Thymus (tissue), 11 donors: ENCODE measurements around the gene EXOC4. TPM values are rescaled to one million over a fixed set of nuclear protein-coding genes. Genes with fewer than 3 reads are reported as not detected.

Source experiments
- DNase-seq, 9 donors: peaks; one replicate each; pipeline ENCODE4 v3.0.0-alpha.2; 2013; ENCODE audit warnings: low spot score in 9 of 9, low read depth in 6 of 9, missing footprints in 1 of 9
- H3K27ac ChIP-seq, 2 donors: one replicate each; pipeline ENCODE4 v1.5.1; 2013; ENCODE audit warnings: control low read depth in 1 of 2, low read depth in 1 of 2, low read length in 1 of 2, mild to moderate bottlenecking in 1 of 2, moderate library complexity in 1 of 2
- H3K27me3 ChIP-seq, 2 donors: one replicate each; pipeline ENCODE4 v1.5.1; 2013; ENCODE audit warnings: low read length in 1 of 2; ENCODE audit not compliant: control insufficient read depth in 2 of 2, insufficient read depth in 1 of 2
- H3K36me3 ChIP-seq, 2 donors: one replicate each; pipeline ENCODE4 v1.5.1; 2013; ENCODE audit warnings: low read length in 1 of 2, mild to moderate bottlenecking in 1 of 2, moderate library complexity in 1 of 2; ENCODE audit not compliant: control insufficient read depth in 2 of 2, insufficient read depth in 2 of 2
- H3K4me1 ChIP-seq, 2 donors: one replicate each; pipeline ENCODE4 v1.5.1; 2013; ENCODE audit warnings: low read length in 2 of 2; ENCODE audit not compliant: control insufficient read depth in 2 of 2, insufficient read depth in 2 of 2
- H3K4me3 ChIP-seq, 2 donors: one replicate each; pipeline ENCODE4 v1.5.1; 2013; ENCODE audit warnings: low read length in 2 of 2, control low read depth in 1 of 2, mild to moderate bottlenecking in 1 of 2
- H3K9me3 ChIP-seq, 2 donors: one replicate each; pipeline ENCODE4 v1.5.1; 2013; ENCODE audit warnings: low read length in 1 of 2, mild to moderate bottlenecking in 1 of 2; ENCODE audit not compliant: control insufficient read depth in 2 of 2, insufficient read depth in 1 of 2
- WGBS: extraction: QIAGEN DNeasy Blood & Tissue Kit; methylation state at CpG from one replicate; pipeline ENCODE4 v1.1.7; 2013; 5-methylcytosine and 5-hydroxymethylcytosine counted together
- polyA plus RNA-seq: library from polyadenylated mRNA; stranded (reverse); fragments of 200-250 nt; gene quantifications from one replicate; pipeline ENCODE4 v1.2.3, GENCODE V29; 2013
- total RNA-seq: library from RNA; stranded (reverse); fragments of 120-200 nt; gene quantifications from one replicate; pipeline ENCODE4 v1.2.4, GENCODE V29; 2013
- donor health status: healthy.

The EXOC4 gene
- total and polyA plus RNA-seq, 2 donors, result 25.5 to 51.2 TPM

GRCh38 chr7:133860628-133861335 lies 607.9 kb downstream of the EXOC4 start:
- WGBS, result 99% methylated on average over 1 of the region's 1 CpG
- peaks cover 3 to 5% of the 10 kb centered on the region in 2 donors for H3K36me3 ChIP-seq
- H3K27ac ChIP-seq, result no peak overlapping the region
- no peaks in the 10 kb centered on the region for H3K27me3 ChIP-seq
- no peak for DNase-seq
- H3K4me3 ChIP-seq, result no peak overlapping the region
- peaks cover 0 to 4% of the 10 kb centered on the region in 2 donors for H3K4me1 ChIP-seq
- H3K9me3 ChIP-seq, result peaks cover 0 to 9% of the 10 kb centered on the region in 2 donors

- Histone ChIP-seq H3K4me3 (no peak overlapping the region), H3K27me3 (no peaks in the 10 kb centered on the region), H3K36me3 (peaks cover 3 to 5% of the 10 kb centered on the region in 2 donors), H3K9me3 (peaks cover 0 to 9% of the 10 kb centered on the region in 2 donors), H3K27ac (no peak overlapping the region), H3K4me1 (peaks cover 0 to 4% of the 10 kb centered on the region in 2 donors)
- WGBS, result 97% methylated on average over 4 of the region's 4 CpGs
- no peak for DNase-seq
Observed at GRCh38 chr7:133861876-133862275, 609.0 kb downstream of the EXOC4 start.

DNA sequence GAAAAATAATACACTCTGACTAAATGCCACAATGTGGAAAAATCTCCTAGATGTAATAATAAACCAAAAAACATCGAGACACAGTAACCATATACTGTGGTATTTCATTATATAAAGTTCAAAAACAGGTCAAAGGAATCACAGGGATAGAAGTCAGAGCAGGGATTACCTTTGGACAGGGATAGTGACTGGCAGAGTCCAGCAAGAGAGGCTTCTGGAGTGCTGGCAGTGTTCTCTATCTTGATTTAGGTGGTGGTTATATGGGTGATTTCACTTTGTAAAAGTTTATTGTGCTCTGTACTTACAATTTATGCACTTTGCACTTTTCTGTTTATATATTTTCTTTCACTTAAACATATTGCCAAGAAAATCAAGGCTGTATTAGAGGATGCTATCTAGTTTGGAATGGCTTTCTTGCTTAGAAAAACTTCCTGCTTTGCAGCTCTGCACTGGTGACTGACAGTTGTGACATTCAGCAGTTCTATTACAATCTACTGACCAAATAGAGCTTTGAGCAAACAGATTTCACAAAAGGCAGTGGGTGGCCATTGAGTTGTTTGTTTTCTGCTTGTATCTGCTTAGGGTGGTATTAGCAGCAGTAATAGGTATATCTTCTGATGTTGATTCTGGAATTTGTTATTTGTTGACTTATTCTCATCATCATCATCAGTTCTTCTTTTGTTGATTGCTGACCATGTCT lies 610.6 kb downstream of the EXOC4 start:
- DNase-seq, result no peak
- Histone ChIP-seq H3K27me3 (no peaks in the 10 kb centered on the region), H3K27ac (no peak overlapping the region), H3K9me3 (no peaks in the 10 kb centered on the region), H3K36me3 (no peaks in the 10 kb centered on the region), H3K4me3 (no peak overlapping the region), H3K4me1 (peaks cover 0 to 4% of the 10 kb centered on the region in 2 donors)
- 93% methylated on average over 1 of the region's 1 CpG for WGBS

DNA sequence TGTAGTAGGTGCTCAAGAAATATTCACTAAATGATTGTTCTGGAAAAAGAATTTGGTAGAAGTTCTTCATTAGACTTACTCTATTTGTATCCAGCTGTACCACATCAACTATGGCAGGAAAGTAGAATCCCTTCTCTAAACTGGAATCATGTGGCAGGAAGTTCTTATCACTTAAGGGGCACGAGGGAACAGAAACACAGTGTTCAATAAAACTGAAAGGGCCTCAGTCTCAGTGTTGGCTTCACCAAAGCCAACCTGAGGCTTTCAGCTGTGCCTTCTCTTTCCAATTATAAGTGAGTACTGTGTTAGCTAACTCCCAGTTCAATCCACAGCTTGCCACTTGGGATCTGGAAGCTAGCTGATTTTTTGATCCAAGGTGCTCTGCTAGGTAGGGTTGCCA lies 616.7 kb downstream of the EXOC4 start:
- Histone ChIP-seq H3K27me3 (no peaks in the 10 kb centered on the region), H3K4me1 (no peaks in the 10 kb centered on the region), H3K4me3 (no peak overlapping the region), H3K36me3 (no peaks in the 10 kb centered on the region), H3K27ac (no peak overlapping the region), H3K9me3 (no peaks in the 10 kb centered on the region)
- DNase-seq, result no peak
- WGBS, result 93% methylated on average over 1 of the region's 1 CpG

DNA sequence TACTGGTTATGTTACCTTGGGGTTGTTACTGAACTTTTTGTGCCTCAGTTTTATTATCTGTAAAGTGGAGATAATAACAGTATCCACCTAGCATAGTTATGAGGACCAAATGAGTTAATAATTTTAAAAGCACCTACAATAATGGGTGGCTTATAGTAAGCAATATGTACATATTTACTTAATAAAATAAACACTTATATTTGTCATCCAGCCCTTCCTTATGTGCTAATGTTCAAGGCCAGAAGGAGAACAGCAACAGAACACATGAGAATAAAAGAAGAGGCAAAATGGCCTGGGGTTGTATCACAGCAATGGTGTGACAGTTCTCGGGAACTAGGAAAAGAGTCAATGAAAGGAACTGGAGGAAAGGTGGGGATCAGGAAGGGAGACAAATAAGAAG lies 618.9 kb downstream of the EXOC4 start:
- H3K9me3 ChIP-seq, result no peaks in the 10 kb centered on the region
- no peak for DNase-seq
- no peaks in the 10 kb centered on the region for H3K36me3 ChIP-seq
- H3K27me3 ChIP-seq, result no peaks in the 10 kb centered on the region
- WGBS, result 95% methylated on average over 1 of the region's 1 CpG
- H3K4me1 ChIP-seq, result no peaks in the 10 kb centered on the region
- no peak overlapping the region for H3K27ac ChIP-seq
- no peak overlapping the region for H3K4me3 ChIP-seq

DNA sequence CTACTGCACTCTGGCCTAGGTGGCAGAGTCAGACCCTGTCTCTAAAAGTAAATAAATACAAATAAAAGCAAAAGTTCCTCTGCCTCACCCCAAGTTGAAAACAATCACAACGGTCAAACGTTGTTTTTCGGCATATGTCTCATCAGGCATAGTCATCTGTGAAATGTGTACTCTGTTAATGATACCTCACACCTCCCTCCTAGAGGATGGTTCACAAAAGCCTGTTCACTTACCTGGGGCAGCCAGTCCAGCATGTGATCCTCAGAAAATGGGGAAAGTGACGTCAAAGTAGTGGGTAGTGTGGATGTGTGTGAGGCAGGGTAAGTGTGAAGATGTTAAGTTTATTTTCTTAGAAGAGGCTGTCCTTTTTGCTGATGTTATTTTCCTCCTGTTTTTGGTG lies 620.3 kb downstream of the EXOC4 start:
- DNase-seq, result no peak
- Histone ChIP-seq H3K4me1 (no peaks in the 10 kb centered on the region), H3K9me3 (no peaks in the 10 kb centered on the region), H3K4me3 (no peak overlapping the region), H3K36me3 (no peaks in the 10 kb centered on the region), H3K27me3 (no peaks in the 10 kb centered on the region), H3K27ac (no peak overlapping the region)
- WGBS, result 97% methylated on average over 4 of the region's 4 CpGs

GRCh38 chr7:133873631-133874030 lies 620.8 kb downstream of the EXOC4 start:
- WGBS, result 89% methylated on average over 2 of the region's 2 CpGs
- no peak for DNase-seq
- Histone ChIP-seq H3K4me1 (no peaks in the 10 kb centered on the region), H3K36me3 (no peaks in the 10 kb centered on the region), H3K27me3 (no peaks in the 10 kb centered on the region), H3K4me3 (no peak overlapping the region), H3K27ac (no peak overlapping the region), H3K9me3 (no peaks in the 10 kb centered on the region)

GRCh38 chr7:133883591-133883990 lies 630.7 kb downstream of the EXOC4 start:
- WGBS, result 97% methylated on average over 3 of the region's 3 CpGs
- Histone ChIP-seq H3K36me3 (no peaks in the 10 kb centered on the region), H3K9me3 (no peaks in the 10 kb centered on the region), H3K27me3 (no peaks in the 10 kb centered on the region), H3K27ac (no peak overlapping the region), H3K4me1 (no peaks in the 10 kb centered on the region), H3K4me3 (no peak overlapping the region)
- DNase-seq, result no peak

GRCh38 chr7:133885213-133885612 lies 632.3 kb downstream of the EXOC4 start:
- 98% methylated on average over 5 of the region's 5 CpGs for WGBS
- Histone ChIP-seq H3K27ac (no peak overlapping the region), H3K27me3 (no peaks in the 10 kb centered on the region), H3K4me3 (no peak overlapping the region), H3K9me3 (no peaks in the 10 kb centered on the region), H3K36me3 (no peaks in the 10 kb centered on the region), H3K4me1 (no peaks in the 10 kb centered on the region)
- DNase-seq, result no peak
